Stimulated activated CD4-positive, alpha-beta T cell treated with anti-CD3 and anti-CD28 coated beads, Interleukin-4, amount 100 ng/mL, for 1 hour (primary cell): Measurements from ENCODE around the gene PRR5.

Experiments used
- DNase-seq: peaks from one replicate; pipeline ENCODE4 v3.0.0-alpha.2; 2020

The PRR5 gene

GRCh38 chr22:44759430-44760310 lies 57.7 kb downstream of the PRR5 start:
- no peak for DNase-seq

DNA sequence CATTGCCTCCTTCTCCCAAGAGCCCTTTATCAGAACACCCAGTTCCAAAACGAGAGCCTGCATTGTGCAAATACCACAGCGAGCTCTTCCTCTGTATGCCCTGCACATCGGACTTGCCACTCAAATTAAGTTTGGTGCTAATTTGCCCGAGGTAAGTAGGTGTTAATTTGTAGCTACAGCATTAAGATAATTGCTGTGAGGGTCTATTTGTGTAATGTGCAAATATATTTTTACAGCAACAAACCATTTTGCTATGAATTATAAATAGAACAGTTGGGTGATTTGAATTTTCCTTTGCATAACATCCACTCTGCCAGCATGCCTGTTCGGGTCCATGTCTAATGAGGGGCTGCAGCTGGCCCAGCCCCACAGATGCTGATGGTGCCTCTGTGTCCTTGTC lies 58.5 kb downstream of the PRR5 start:
- no peak for DNase-seq

DNA sequence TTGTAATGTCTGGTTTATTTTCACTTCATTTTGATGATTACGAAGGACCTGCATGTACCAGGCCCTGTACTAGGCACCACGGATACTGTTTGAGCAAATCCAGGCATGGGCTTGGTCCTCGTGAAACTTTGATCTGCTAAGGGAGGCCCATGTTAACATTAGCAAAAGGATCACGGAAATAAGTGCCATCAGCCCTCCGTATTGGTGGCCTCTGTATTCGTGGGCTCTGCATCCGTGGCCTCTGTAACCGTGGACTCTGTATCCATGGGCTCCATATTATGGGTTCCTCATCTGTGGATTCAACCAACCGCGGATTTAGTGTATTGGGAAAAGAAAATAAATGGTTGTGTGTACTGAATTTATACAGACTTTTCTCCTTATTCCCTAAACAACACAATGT lies 59.0 kb downstream of the PRR5 start:
- DNase-seq: no peak

- DNase-seq: no peak
These were observed 62.4 kb downstream of the PRR5 start for GRCh38 chr22:44764373-44764772.

DNA sequence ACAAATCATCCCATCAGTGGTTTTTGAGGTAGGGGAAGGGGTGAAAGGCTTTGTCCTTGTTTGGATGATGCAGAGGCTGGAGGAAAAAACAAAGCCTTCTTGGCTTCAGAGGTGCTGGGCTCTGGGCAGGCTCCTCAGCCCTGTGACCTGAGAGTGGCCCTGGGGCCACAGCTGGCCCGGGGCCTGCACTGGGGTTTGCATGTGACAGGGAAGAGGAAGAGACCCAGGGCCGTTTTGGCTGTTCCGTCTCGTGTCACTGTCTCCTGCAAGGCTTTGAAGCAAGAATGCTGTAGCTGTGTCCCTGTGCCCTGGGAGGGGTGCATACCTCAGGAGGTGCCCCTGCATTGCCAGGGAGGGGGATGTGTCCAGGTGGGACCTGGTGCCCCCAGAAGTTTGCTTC lies 63.0 kb downstream of the PRR5 start:
- DNase-seq: no peak

DNA sequence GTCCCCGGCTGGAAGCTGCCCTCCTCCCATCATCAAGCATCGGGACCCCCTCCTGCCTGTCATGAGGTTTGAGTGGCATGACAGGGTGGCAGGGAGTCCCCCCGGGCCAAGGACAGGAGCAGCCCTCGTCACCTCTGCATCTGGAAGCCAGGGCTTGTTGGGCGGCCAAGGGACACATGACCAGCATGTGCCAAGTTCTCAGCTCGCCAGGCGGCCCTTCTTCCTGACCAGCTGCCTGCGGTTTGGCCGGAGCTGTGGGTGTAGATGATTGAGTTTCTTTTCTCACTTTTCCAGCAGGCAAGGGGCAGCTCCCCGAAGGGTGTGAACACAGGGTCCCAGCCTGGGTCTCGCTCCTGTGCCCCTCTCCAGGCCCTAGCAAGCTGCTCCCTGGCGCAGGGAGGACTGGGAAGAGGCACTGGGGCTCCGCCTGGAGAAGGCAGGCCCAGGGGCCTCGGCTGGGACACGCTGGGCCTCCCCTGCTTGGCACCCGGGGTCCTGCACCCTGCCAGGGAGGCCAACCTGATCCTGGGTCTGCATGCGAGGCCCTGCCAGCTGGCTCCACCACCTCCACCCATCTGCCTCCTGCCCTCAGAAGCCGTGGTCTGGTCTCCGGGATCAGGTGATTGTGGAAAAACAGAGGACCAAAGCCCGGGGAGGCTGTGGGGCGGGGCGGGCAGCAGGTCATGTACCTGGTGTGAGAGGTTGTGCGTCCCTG lies 63.7 kb downstream of the PRR5 start:
- no peak for DNase-seq

GRCh38 chr22:44773082-44773481 lies 71.1 kb downstream of the PRR5 start:
- no peak for DNase-seq

GRCh38 chr22:44775862-44776261 lies 73.9 kb downstream of the PRR5 start:
- DNase-seq: no peak

DNA sequence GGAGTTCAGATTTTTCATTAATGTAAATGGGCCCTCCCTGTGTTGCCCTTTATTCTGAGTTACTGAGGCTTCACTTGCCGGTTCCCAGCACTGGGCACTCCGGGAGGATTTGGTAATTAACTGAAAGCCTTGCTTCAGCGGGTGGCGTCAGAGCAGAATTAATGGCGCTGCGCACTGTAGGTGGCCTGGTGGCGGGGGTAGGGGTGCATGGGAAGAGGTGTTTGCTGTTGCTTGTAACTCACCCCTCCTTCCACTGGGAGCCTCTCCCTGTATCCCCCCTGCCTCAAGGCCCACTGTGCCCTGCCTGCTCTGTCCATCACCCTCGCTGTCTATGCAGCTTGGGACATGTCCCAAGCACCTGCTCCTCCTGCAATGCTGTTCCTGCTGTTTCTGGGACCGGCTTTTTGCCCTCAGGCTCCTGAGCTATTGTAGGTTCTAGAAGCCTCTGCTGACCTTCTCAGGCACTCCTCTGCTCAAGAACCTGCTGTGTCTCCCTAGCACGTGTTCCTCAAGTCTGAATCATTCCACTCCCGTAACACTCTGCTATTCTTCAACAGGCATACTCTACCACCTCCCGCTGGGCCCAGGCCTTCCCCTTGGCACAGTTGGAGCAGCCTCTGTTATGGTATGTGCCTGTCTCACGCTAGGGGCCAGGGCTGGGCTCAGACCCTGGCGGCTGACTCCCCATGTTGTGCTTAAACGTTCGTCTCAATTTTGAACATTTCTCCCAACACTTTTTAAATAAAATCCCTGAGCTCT lies 74.8 kb downstream of the PRR5 start:
- DNase-seq: no peak

DNA sequence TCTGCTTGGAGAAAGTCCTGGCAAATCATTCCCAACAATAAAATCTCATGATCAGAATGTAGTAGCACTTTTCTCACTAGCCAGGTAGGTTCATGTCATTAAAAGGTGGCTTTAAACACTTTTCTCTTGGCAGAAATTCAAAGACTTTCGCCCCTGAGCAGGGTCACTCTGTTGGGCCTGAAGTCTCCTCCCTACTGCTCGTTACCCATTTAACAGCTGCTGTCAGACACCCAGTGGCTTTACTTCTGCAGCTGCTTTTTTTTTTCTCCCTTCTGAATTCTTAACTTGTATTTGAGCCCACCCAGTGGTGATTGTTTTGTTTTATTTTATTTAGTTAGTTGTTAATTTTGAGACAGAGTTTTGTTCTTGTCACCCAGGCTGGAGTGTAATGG lies 75.4 kb downstream of the PRR5 start:
- DNase-seq: no peak

DNA sequence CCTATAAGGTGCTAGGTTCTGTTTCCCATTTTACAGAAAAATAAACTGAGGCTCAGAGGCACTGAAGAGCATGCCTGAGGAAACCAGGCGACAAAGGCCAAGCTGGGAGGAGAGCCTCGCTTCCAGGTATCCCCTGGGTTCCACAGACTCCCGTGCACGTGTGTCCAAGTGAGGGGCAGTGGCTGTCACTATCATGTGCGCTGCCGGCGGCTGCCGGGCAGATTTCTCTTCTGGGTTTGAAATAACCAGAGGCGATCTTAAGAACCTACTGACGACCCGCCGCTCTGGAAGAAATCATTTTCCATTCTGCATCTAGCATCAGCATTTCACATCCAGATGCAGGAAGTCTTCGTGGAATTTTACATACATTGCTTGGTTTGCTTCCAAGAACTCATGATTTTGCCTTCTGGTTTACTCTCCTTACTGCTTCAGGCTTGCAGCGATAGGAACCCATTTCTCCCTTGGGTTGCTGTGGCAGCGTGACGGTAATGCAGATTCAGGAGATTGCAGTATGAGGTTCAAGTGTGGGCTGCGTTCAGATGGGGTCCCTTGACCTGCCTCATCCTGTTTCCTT lies 79.0 kb downstream of the PRR5 start:
- no peak for DNase-seq

DNA sequence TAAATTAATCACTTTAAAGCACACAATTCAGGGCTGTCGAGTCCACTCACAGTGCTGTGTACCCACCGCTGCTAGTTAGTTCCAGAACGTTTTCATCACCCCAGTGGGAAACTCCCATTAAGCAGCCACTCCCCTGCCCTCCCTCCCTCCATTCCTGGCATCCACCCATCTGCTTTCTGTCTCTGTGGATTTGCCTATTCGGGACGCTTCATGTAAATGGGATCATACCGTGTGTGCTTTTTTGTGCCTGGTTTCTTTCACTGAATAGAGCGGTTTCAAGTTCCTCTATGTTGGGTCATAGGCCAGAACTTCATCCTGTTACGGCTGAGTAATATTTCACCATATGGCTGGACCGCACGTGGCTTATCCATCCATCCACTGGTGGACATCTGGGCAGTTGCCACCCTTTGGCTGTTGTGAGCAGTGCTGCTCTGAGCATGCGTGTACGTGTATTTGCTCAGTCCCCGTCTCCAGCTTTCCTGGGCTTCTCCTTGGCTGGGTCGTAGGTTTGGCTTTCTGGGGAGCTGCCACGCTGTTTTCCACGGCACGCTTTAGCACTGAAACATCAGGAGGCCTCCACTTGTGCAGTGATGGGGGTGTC lies 80.5 kb downstream of the PRR5 start:
- no peak for DNase-seq

DNA sequence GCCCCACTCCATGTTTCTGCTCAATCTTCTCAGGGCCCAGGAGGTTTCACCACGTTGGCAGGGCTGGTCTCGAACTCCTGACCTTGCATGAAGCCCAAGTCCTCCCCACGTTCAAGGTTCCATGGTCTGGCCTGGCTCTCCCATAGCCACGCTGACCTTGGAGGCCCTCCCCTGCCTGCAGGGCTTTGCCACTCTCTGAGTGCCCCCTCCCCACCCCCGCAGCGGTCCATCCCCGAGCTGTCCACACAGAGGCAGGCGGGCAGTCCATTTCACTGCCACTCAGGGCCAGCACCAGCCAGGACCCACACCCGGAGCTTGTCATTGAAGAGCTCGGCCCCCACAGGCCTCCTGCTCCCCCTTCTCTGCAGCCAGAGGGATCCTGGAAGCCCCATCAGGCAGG lies 81.1 kb downstream of the PRR5 start:
- no peak for DNase-seq

GRCh38 chr22:44783581-44783980 lies 81.6 kb downstream of the PRR5 start:
- DNase-seq: no peak

DNA sequence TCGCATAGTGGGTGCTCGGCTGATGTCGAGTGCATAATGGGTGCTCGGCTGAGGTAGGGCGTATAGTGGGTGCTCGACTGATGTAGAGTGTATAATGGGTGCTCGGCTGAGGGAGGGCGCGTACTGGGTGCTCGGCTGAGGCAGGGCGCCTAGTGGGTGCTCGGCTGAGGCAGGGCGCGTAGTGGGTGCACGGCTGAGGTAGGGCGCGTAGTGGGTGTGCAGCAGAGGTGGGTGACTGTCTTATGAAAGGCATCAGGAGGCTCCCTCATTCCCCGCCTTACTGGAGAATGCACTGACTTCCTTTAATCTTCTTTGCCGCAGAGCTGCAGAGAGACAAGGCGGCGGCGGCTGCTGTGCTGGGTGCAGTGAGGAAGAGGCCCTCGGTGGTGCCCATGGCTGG lies 84.1 kb downstream of the PRR5 start:
- no peak for DNase-seq

DNA sequence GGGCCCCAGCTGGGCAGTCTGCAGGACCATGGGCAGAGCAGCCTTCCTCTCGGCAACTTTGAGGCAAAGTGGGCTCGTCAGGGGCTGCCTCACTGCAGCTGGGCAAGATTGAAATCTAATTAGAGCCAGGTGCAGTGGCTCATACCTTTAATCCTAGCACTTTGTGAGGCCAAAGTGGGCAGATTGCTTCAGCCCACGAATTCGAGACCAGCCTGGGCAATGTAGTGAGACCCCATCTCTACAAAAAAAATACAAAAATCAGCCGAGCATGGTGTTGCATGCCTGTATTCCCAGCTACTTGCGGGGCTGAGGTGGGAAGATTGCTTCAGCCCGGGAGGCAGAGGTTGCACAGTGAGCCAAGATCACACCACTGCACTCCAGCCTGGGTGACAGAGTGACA lies 84.6 kb downstream of the PRR5 start:
- no peak for DNase-seq
